GM19328 (cell line): Measurements from ENCODE around the gene MILR1.
"Not testable (repeated sequence)": the region's sequence is repeated elsewhere in the genome, so short reads cannot be mapped to it uniquely, and the experiment has no call there.

Experiments
- ATAC-seq: cut with Tn5 transposase; IDR thresholded peaks from one replicate; pipeline ENCODE4 v1.9.1; 2021; ENCODE audit warnings: mild to moderate bottlenecking, moderate library complexity; ENCODE audit not compliant: unreplicated experiment

The MILR1 gene

DNA sequence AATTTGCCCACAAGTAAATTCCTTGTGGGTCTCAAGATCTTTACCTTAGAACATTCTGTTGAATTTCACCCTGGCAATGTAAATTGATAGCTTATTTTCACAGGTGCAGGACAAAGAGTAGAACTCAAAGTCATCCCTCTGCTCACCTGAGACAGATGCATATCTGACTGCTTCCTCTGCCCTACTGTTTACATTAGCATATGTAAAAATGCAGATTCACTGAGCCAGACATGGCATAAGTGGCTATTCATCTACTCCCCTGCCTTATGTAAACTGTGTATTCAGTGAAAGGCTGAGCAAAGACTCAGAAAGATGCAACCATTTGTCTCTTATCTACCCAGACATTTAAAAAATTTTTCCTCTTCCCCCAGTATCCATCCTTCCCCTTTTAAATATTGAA lies 22.3 kb upstream of the MILR1 start:
- ATAC-seq: no peak

DNA sequence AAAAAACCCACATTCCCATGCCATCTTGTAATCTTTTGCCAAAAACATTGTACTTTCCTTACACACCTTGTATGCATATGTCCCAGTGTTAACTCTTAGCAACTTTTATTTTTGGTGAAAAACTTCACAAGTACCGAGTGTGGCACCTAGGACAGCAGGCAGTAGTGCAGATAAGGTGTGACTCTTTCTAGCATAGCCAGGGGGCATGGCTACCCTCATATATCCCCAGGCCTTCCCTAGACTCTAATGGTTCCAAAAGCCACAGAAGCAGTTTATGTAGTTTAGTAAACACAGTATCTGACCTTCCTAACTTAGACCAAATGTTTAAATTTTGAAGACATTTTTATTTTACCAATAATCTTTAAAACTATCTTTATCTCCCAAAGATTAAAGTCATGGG lies 20.5 kb upstream of the MILR1 start:
- no peak for ATAC-seq

DNA sequence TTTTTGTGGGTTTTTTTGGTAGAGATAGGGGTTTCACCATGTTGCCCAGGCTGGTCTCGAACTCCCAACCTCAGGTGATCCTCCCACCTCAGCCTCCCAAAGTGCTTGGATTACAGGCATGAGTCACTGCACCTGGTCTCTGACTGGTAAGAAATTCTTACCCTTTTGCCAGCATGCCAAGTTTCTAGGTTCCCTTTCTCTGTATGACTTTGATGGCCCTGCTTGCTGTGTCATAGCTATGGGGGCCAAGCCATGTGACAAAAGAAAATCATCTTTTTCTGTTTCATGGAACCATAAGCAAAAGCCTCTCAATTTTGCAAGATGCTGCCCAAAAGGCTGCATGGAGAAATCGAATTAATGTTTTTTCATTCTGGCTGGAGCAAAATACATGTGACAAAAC lies 18.9 kb upstream of the MILR1 start:
- not testable (repeated sequence) for ATAC-seq

DNA sequence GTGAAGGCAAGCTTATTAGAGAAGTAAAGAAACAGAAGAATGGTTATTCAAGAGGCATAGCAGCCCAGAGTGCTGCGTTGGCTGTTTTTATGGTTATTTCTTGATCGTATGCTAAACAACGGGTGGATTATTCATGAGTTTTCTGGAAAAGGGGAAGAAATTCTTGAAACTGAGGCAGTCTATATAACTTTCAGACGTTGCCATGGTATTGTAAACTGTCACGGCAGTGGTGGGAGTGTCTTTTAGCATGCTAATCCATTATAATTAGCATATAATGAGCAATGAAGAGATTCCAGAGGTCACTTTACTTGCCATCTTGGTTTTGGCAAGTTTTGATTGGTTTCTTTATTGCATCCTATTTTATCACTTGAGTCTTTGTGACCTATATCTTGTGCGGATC lies 17.4 kb upstream of the MILR1 start:
- no peak for ATAC-seq

DNA sequence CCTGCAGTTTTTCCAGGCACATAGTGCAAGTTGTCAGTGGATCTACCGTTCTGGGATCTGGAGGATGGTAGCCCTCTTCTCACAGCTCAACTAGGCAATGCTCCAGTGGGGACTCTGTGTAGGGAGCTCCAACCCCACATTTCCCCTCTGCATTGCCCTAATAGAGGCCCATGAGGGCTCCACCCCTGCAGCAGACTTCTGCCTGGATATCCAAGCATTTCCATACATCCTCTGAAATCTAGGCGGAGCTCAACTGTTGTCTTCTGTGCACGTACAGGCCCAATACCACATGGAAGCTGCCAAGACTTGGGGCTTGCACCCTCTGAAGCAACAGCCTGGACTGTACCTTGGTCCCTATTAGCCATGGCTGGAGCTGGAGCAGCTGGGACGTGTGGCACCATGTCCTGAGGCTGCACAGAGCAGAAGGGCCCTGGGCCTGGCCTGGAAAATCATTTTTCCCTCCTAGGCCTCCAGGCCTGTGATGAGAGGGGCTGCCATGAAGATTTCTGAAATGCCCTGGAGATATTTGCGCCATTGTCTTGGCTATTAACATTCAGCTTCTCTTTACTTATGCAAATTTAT lies 10.9 kb upstream of the MILR1 start:
- no peak for ATAC-seq

DNA sequence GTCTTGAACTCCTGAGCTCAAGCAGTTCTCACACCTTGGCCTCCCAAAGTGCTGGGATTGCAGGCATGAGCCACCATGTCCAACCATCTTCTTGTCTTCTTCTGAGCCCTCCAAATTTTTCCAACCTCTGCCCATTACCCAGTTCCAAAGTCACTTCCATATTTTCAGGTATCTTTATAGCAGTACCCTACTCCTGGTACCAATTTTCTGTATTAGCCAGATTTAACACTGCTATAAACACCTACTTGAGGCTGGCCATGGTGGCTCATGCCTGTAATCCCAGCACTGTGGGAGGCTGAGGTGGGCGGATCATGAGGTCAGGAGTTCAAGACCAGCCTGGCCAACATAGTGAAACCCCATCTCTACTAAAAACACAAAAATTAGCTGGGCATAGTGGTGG lies 9.4 kb upstream of the MILR1 start:
- ATAC-seq: not testable (repeated sequence)

DNA sequence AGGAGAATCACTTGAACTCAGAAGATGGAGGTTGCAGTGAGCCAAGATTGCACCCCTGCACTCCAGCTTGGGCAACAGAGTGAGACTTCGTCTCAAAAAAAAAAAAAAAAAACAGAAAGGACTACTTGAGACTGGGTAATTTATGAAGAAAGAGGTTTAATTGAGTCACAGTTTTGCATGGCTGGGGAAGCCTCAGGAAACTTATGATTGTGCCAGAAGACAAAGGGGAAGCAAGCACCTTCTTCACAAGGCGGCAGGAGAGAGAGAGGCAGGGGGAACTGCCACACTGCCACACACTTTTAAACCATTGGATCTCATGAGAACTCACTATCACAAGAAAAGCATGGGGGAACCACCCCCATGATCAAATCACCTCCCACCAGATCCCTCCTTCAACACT lies 9.0 kb upstream of the MILR1 start:
- no peak for ATAC-seq

DNA sequence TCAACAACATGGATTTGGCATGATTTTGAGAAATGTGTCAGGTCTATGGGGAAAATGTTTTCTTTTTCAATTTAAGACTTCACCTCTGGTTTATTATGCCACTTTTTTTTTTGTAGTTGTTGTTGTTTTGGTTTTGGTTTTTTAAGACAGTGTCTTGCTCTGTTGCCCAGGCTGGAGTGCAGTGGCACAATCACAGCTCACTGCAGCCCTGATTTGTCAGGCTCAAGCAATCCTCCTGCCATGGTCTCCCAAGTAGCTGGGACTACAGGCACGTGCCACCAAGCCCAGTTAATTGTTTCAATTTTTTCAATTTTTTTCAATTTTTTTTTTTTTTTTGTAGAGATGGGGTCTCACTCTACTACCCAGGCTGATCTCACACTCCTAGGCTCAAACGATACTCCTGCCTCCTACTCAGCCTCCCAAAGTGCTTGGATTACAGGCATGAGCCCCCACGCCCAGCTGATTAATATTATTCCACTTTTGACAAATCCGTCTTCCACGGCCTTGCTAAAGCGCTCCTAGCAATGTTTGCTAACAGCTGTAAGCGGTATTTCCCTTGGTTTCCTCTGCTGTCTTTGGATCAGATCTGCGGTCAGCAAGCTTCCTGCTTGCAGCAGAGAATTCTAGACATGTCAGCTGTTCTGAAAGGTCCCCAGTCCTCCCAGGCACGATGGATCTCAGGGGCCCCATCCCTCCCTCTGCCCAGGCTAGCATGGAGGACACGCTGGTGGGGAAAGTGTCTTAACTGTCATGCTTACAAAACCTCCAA lies 7.0 kb upstream of the MILR1 start:
- no peak for ATAC-seq

DNA sequence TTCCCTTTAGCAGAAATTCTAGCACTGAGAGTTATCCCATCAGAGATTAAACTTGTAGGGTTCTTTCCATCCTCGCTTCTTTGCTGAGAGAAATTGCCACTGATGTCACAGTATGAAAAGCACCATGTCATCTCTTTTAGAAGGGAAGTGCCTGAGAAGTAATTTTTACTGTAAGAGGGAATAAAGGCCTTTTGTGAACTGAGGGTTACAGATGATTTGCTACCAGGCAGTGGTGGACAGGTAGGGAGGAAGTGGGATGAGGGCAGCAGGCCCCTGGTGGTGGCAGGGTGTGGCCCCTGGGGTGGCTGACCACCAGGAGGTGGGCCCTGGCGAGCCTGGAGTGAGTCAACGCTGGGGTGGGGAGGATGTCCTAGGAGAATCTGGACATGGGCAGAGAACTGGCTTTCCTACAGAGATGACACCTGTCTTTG lies 6.4 kb upstream of the MILR1 start:
- no peak for ATAC-seq

DNA sequence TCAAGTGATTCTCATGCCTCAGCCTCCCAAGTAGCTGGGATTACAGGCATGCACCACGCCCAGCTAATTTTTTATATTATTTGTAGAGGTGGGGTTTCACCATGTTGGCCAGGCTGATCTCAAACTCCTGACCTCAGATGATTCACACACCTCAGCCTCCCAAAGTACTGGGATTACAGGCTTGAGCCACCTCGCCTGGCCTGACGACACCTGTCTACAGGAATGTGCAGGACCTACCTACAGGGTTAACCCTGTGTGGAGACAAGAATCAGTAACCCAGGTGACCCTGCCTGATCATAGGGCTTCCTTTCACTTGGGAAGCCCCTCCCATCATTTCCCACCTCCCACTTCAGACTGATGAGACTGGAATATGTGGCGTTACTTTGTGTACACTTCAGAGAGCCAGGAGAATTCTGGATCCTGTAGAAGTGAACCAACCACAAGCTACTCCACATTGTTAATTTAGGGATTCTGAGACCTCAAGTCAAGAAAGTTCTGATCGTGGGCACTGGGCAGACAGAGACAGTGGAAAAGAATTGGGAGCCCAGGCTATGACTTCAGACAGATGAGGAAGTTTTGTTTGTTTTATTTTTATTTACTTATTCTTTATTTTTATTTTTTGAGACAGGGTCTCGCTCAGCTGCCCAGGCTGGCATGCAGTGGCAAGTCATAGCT lies 5.7 kb upstream of the MILR1 start:
- no peak for ATAC-seq

DNA sequence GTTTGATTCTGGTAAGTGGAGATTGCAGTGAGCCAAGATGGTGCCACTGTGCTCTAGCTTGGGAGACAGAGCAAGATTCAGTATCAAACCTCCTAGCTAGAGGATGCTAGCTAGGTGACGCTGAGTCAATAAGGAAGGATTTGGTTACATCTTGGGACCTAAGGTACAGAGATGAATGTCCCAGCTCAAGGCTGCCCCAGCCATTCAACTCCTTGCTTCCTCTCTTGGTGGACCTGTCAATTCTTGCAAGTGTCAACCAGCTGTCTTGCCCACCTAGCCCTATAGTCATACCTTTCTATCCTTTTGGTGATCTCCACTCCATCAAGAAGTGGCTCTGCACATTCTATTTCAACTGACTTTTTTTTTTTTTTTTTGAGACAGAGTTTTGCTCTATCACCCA lies 1.4 kb upstream of the MILR1 start:
- no peak for ATAC-seq

DNA sequence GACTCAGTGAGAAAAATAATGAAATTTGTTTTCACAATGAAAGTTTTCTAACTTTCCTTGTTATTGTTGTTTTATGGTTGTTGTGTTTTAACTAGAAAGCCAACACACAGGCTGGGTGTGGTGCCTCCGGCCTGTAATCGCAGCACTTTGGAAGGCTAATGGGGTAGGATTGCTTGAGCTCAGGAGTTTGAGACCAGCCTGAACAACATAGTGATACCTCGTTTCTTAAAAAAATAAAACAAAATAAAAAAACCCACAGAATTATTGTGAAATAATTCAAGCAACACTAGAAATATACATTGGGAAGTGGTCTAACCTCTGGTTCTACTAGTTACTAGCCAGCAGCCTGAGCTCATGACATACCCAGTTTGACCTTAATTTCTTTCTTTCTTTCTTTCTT lies 630 bp downstream of the MILR1 start:
- ATAC-seq: no peak

DNA sequence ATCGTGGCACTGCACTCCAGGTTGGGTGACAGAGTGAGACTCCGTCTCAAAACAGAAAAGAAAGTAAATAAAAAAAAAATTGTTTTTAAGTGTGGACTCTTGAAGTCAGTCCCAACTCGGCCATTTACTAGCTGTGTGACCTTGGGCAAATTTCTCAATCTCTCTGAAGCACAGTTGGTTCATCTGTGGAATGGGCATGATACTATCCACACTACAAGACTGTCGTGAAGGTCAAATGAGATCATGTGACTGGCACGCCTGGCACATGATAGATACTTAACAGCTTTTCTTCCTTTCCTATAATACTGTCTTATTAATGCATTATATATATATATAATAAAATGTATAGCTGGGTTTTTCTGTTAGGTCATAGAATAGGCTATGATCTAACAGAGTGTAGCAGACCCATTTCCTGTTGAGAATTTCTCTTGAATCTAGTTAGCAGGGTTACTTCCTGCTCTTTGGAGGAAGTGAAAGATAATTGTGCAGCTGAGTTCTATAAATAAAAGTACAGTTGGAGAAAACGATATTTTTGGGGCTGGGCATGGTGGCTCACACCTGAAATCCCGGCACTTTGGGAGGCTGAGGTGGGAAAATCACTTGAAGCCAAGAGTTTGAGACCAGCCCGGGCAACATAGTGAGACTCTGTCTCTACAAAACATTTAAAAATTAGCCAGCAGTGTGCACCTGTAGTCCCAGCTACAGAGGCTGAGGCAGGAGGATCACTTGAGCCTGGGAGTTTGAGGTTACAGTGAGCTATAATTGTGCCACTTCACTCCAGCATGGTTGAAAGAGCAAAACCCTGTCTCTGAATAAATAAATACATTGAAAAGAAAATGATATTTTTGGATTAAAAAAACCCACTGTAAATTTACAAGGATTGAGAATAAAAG lies 7.3 kb downstream of the MILR1 start:
- ATAC-seq: no peak

DNA sequence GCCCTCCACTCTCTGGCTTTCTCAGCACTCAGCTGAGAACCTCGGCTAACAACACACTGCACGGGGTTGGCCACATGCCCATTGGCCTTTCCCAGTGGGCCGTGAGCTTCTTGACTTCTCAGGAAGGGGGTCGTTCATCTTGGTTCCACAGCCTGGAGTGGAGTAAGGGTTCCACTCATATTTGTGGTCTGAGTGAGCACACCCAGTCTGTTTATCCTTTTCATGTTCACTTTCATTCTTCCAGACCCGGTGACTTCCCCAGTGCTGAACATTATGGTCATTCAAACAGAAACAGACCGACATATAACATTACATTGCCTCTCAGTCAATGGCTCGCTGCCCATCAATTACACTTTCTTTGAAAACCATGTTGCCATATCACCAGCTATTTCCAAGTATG lies 8.2 kb downstream of the MILR1 start:
- ATAC-seq: no peak

DNA sequence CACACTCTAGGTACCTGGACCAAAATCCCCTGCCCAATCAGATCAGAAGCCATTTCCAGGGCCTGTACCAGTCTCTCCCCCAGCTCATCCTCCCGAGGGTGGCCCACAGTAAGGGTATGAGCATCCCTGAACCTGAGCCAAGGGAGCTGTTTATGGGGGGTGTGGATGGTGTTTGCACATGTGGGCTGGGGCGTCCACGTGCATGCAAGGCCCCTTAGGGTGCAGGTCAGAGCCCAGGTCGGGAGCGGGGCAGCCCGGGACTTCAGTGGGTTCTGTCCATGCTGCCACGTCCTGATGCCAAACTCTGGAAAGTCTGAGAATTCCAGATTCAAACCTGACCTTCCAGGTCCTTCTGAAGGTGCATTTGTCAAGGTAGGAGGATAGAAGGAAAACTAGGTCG lies 9.8 kb downstream of the MILR1 start:
- no peak for ATAC-seq

DNA sequence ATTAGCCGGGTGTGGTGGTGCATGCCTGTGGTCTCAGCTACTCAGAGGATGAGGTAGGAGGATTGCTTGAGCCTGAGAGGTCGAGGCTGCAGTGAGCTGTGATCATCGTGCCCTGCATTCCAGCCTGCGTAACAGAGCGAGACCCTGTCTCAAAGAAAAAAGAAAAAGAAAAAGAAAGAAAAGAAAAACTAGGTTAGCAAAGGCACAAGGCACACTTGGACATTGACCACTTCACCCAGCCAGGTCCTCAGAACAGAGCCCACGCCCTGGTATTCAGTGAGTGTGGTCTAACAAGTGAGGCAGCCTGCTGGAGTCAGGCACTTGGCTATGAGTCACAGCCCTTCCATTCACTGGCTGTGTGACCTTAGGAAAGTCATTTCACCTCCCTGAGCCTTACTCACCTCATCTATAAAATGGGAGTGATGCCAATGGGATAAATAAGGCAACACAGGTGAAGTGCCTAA lies 10.4 kb downstream of the MILR1 start:
- ATAC-seq: no peak

DNA sequence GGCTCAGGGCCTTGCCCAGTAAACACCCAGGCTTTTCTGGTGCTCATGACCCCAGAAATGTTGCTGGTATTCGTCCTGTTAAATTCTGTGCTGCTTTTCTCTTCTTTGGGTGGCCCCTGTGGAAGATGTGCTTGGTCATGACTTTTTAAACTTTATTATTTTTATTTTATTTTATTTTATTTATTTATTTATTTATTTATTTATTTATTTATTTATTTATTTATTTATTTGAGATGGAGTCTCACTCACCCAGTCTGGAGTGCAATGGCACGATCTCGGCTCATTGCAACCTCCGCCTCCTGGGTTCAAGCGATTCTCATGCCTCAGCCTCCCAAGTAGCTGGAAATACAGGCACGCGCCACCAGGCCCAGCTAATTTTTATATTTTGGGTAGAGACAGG lies 10.9 kb downstream of the MILR1 start:
- ATAC-seq: not testable (repeated sequence)

DNA sequence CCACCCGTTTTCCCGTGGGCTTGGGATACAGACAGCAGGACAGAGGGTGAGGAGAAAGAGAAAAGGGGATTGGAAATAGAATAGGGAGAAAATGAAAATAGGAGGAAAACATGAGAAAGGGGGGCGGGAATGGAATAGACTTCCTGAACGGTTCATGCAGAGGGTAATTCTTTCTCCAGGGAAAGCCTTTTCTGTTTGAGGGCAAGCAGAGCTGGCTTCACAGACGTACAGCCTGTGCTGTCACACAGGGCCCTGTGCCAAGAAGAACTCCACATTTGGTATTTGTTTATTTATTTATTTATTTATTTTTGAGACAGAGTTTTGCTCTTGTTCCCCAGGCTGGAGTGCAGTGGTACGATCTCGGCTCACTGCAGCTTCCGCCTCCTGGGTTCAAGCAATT lies 12.0 kb downstream of the MILR1 start:
- no peak for ATAC-seq

DNA sequence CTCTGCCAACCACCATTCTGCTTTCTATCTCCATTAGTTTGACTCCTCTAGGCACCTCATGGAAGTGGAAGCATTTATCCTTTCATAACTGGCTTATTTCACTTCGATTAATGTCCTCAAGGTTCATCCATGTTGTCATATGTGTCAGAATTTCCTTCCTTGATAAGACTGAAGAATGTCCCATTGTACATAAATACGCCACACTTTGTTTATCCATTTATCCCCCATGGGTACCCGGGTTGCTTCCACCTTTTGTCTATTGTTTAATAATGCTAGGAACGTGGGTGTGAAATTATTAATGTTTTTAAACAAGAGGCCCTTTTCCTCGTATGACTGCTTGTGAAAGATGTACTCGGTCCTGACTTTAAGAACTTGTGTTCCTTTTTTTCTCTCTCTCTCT lies 12.9 kb downstream of the MILR1 start:
- ATAC-seq: no peak

DNA sequence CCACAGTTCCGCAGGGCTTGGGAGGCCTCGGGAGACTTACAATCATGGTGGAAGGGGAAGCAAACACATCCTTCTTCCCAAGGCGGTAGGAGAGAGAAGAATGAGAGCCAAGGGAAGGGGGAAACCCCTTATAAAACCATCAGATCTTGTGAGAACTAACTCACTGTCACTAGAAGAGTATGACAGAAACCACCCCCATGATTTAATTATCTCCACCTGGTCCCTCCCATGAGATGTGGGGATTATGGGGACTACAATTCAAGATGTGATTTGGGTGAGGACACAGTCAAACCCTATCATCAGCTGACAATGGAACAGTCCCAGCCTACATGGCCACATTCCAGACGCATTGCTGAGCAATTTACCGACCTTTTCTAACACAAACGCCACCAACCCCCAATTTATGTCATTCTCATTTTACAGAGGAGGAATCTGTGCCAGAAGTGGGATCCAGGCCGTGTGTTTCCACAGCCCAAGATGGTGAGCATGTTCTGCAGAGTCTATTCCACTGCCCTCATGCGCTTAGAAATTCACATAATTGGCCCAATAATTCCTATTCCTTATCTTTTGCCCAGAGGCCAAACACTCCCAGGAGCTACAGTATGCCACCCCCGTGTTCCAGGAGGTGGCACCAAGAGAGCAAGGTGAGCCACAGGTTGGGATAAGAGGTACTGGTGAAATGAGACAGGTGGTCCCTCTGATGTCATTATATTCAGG lies 17.3 kb downstream of the MILR1 start:
- ATAC-seq: no peak

DNA sequence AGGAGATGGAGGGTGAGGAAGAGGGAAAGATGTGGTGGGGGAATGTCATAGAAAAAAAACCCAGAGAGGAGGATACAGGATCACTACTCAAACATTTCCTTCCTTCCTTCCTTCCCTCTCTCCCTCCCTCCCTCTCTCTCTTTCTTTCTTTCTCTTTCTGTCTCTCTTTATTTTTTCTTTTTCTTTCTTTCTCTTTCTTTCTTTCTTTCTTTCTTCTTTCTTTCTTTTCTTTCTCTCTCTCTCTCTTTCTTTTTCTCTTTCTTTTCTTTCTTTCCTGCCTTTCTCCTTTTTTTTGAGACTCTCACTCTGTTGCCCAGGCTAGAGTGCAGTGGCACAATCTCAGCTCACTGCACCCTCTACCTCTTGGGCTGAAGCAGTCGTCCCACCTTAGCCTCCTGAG lies 17.9 kb downstream of the MILR1 start:
- not testable (repeated sequence) for ATAC-seq
